ENCODE data around the gene RTN4R.

GRCh38 chr22:20211997-20212753, 55.9 kb downstream of the RTN4R start:
- no peak for TF ChIP-seq ZNF792 (tag by site-specific recombination; IDR thresholded peaks at IDR 0.05)
- no peak for TF ChIP-seq CTCF (tag by site-specific recombination; IDR thresholded peaks at IDR 0.05)
- no peak for TF ChIP-seq GLI2 (tag by site-specific recombination; IDR thresholded peaks at IDR 0.05; ENCODE audit: borderline replicate concordance, low read depth)

Measured in HEK293 (cell line).